SU-DHL-6 (cell line): Measurements from ENCODE around the gene RBPMS2.

Experiments used
- H2AFZ ChIP-seq: fragments of 200-600 bp; sonication (generic); 2 replicates; pipeline ENCODE4 v1.6.1; 2014; ENCODE audit warnings: low read depth, mild to moderate bottlenecking, moderate library complexity, mixed read lengths, antibody characterized with exemption, low read length; ENCODE audit not compliant: severe bottlenecking
- H3F3A ChIP-seq: fragments of 200-600 bp; shearing (Covaris generic); 2 replicates; pipeline ENCODE4 v1.6.0; 2016; ENCODE audit warnings: antibody characterized with exemption, mild to moderate bottlenecking; ENCODE audit not compliant: insufficient read depth
- H3K27ac ChIP-seq: fragments of 200-600 bp; sonication (generic); 2 replicates; pipeline ENCODE4 v1.5.1; 2016; ENCODE audit warnings: low read depth, mild to moderate bottlenecking, low read length, moderate library complexity, mixed read lengths
- H3K27me3 ChIP-seq: fragments of 200-600 bp; sonication (generic), shearing (Covaris generic); 2 replicates; pipeline ENCODE4 v1.6.0; 2014; ENCODE audit warnings: mild to moderate bottlenecking, low read length
- H3K36me3 ChIP-seq: fragments of 200-600 bp; sonication (generic); 2 replicates; pipeline ENCODE4 v1.6.1; 2014; ENCODE audit warnings: mild to moderate bottlenecking, low read length, mixed read lengths
- H3K4me2 ChIP-seq: fragments of 300-600, 200-600 bp; shearing (Covaris generic), sonication (generic); 2 replicates; pipeline ENCODE4 v1.6.0; 2014; ENCODE audit warnings: low read length, low read depth, mild to moderate bottlenecking; ENCODE audit not compliant: poor library complexity, severe bottlenecking
- H3K4me3 ChIP-seq: fragments of 200-600 bp; sonication (generic); 2 replicates; pipeline ENCODE4 v1.5.1; 2014; ENCODE audit warnings: antibody characterized with exemption, low read length, mild to moderate bottlenecking, mixed read lengths; ENCODE audit not compliant: insufficient read depth, poor library complexity, severe bottlenecking
- H3K79me2 ChIP-seq: fragments of 200-600 bp; sonication (generic); 2 replicates; pipeline ENCODE4 v1.6.1; 2014; ENCODE audit warnings: mild to moderate bottlenecking, low read length, moderate library complexity; ENCODE audit not compliant: insufficient read depth
- H3K9ac ChIP-seq: fragments of 200-600 bp; sonication (generic); 2 replicates; pipeline ENCODE4 v1.7.0; 2014; ENCODE audit warnings: mild to moderate bottlenecking, low read length
- H3K9me2 ChIP-seq: fragments of 200-600 bp; sonication (generic); replicated peaks from 2 replicates; pipeline ENCODE4 v1.6.1; 2014; ENCODE audit warnings: low read length; ENCODE audit not compliant: insufficient read depth
- H3K9me3 ChIP-seq: fragments of 200-600 bp; sonication (generic); 2 replicates; pipeline ENCODE4 v1.6.1; 2014; ENCODE audit warnings: low read length, mixed read lengths; ENCODE audit not compliant: insufficient read depth
- H4K20me1 ChIP-seq: fragments of 200-600 bp; sonication (generic); 2 replicates; pipeline ENCODE4 v1.6.1; 2014; ENCODE audit warnings: low read depth, mild to moderate bottlenecking, antibody characterized with exemption, low read length, moderate library complexity, mixed read lengths
- EZH2phosphoT487 ChIP-seq: fragments of 200-600 bp; sonication (generic), shearing (Covaris generic); conservative IDR thresholded peaks from 2 replicates; pipeline ENCODE4 v1.6.1; 2018; ENCODE audit warnings: mild to moderate bottlenecking, antibody characterized with exemption, low read length, moderate library complexity, mixed read lengths
- TF ChIP-seq, protein P1 (sequence below): fragments of 200-600 bp; sonication (generic); IDR thresholded peaks from one replicate; pipeline ENCODE4 v1.5.1; 2017; ENCODE audit warnings: antibody characterized with exemption, mild to moderate bottlenecking, low read length, moderate library complexity; ENCODE audit not compliant: insufficient read depth, poor library complexity, severe bottlenecking

Gene RBPMS2

DNA sequence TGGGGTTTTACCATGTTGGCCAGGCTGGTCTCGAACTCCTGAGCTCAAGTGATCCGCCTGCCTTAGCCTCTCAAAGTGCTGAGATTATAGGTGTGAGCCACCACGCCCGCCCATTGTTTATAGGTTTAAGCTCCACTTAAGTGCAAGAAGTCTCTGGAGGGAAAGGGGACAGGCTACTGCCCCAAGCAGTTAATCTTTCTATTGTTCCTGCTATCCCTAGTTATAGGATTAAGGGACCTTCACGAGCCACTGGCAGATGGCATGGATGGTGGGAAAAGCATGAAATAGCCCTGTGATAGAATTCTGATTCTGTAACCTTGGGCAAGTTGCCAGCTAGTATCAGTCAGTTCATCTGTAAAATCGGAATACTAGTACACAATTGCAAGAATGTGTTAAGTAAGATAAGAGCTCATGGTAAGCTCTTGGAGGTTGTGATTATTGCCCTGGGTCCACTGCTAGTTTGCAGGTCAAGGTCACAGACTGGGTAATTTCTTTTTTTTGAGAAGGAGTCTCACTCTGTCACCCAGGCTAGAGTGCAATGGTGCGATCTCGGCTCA lies 5.3 kb upstream of the RBPMS2 start:
- no peaks in the 10 kb centered on the region for H3K9me3 ChIP-seq
- no peak overlapping the region for H3K27ac ChIP-seq
- H3K27me3 ChIP-seq, result no peaks in the 10 kb centered on the region
- H4K20me1 ChIP-seq, result no peaks in the 10 kb centered on the region
- no peak overlapping the region for H2AFZ ChIP-seq
- H3K4me3 ChIP-seq, result no peak overlapping the region
- H3K4me2 ChIP-seq, result no peak overlapping the region
- no peaks in the 10 kb centered on the region for H3K79me2 ChIP-seq
- no peaks in the 10 kb centered on the region for H3F3A ChIP-seq
- H3K9me2 ChIP-seq, result no peaks in the 10 kb centered on the region
- TF ChIP-seq, protein P1, sequence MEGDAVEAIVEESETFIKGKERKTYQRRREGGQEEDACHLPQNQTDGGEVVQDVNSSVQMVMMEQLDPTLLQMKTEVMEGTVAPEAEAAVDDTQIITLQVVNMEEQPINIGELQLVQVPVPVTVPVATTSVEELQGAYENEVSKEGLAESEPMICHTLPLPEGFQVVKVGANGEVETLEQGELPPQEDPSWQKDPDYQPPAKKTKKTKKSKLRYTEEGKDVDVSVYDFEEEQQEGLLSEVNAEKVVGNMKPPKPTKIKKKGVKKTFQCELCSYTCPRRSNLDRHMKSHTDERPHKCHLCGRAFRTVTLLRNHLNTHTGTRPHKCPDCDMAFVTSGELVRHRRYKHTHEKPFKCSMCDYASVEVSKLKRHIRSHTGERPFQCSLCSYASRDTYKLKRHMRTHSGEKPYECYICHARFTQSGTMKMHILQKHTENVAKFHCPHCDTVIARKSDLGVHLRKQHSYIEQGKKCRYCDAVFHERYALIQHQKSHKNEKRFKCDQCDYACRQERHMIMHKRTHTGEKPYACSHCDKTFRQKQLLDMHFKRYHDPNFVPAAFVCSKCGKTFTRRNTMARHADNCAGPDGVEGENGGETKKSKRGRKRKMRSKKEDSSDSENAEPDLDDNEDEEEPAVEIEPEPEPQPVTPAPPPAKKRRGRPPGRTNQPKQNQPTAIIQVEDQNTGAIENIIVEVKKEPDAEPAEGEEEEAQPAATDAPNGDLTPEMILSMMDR, result no peak
- TF ChIP-seq EZH2phosphoT487, result no peak
- H3K9ac ChIP-seq, result no peak overlapping the region
- H3K36me3 ChIP-seq, result no peaks in the 10 kb centered on the region

DNA sequence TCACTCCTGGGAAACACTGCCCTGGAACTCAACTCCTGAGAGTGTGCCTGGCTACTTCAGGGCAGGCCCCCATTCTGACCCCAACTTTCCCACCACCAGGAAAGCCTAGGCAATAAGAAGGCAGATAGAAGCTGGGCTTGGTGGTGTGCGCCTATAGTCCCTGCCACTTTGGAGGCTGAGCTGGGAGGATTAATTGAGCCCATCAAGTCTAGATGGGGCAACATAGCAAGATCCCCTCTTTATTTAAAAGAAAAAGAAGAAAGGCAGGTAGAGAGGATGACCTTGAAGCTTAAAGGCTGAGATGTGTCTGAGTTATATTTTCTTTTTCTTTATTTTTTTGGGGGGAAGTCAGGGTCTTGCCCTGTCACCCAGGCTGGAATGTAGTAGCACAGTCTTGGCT lies 4.2 kb upstream of the RBPMS2 start:
- Histone ChIP-seq H4K20me1 (no peaks in the 10 kb centered on the region), H3K27me3 (no peaks in the 10 kb centered on the region), H3K9me3 (no peaks in the 10 kb centered on the region), H3K4me3 (no peak overlapping the region), H3K9ac (no peak overlapping the region), H3K4me2 (no peak overlapping the region), H3K79me2 (no peaks in the 10 kb centered on the region), H2AFZ (no peak overlapping the region), H3K27ac (no peak overlapping the region), H3F3A (no peaks in the 10 kb centered on the region), H3K9me2 (no peaks in the 10 kb centered on the region), H3K36me3 (no peaks in the 10 kb centered on the region)
- TF ChIP-seq EZH2phosphoT487, result no peak

DNA sequence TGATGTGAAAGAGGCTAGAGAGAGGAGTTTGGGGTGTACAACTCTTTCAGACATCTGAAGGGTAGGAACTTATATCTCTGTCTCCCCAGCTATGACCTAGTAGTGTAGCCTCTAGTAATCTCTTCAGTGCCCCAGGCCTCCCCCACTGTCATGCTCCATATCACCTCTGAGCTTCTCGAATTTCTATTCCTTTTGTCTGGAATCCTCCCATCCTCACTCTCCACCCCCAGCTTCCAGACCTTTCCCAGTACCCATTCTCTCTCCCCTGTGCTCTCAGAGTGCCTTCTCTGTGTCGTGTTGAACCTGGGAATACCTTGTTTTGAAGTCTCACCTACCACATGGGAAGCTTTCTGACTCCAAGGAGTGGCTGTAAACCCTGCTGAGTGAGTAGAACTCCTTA lies 3.6 kb upstream of the RBPMS2 start:
- H3K4me2 ChIP-seq, result no peak overlapping the region
- no peak overlapping the region for H3K27ac ChIP-seq
- no peaks in the 10 kb centered on the region for H3K9me3 ChIP-seq
- no peaks in the 10 kb centered on the region for H3K27me3 ChIP-seq
- no peaks in the 10 kb centered on the region for H4K20me1 ChIP-seq
- H3K9me2 ChIP-seq, result no peaks in the 10 kb centered on the region
- no peak overlapping the region for H3K4me3 ChIP-seq
- no peaks in the 10 kb centered on the region for H3F3A ChIP-seq
- no peak overlapping the region for H2AFZ ChIP-seq
- H3K36me3 ChIP-seq, result no peaks in the 10 kb centered on the region
- TF ChIP-seq, protein P1, result no peak
- no peak for TF ChIP-seq EZH2phosphoT487
- no peaks in the 10 kb centered on the region for H3K79me2 ChIP-seq
- H3K9ac ChIP-seq, result no peak overlapping the region

DNA sequence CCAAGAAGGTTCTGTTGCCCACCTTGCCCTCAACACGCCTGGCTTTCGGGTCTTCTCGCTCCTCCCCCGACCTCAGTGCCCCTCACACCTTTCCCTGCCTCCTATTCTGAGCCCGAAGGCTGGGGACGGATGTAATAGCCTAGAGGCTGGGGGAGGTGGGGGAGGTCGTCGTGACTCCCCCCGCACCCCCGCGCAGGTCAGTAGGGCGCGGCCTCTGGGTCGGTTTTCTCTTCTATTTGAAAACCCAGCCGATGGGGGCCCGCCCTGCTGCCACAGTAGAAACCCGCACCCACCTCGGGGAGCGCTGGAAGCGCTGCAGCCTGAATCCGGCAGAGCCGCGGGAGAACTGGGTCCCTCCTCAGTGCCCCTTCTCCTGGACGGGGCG lies 1.0 kb upstream of the RBPMS2 start:
- Histone ChIP-seq H3K27me3 (no peaks in the 10 kb centered on the region), H3K27ac (no peak overlapping the region), H3K9me2 (no peaks in the 10 kb centered on the region), H3K36me3 (no peaks in the 10 kb centered on the region), H3K79me2 (no peaks in the 10 kb centered on the region), H3F3A (no peaks in the 10 kb centered on the region), H3K9me3 (no peaks in the 10 kb centered on the region), H2AFZ (no peak overlapping the region), H4K20me1 (no peaks in the 10 kb centered on the region), H3K4me3 (no peak overlapping the region), H3K4me2 (no peak overlapping the region), H3K9ac (no peak overlapping the region)
- TF ChIP-seq EZH2phosphoT487, result no peak
- TF ChIP-seq, protein P1, result no peak
